HG03064 (cell line): Measurements from ENCODE around the gene CCNDBP1.

ENCODE experiments used
- ATAC-seq: cut with Tn5 transposase; IDR thresholded peaks from one replicate; pipeline ENCODE4 v1.9.1; 2021; ENCODE audit warnings: low read depth; ENCODE audit not compliant: unreplicated experiment

The CCNDBP1 gene

GRCh38 chr15:43241100-43241499 lies 55.9 kb downstream of the CCNDBP1 start:
- ATAC-seq: no peak

- no peak for ATAC-seq
These were observed 57.4 kb downstream of the CCNDBP1 start for GRCh38 chr15:43242616-43243015.

GRCh38 chr15:43243020-43243645 lies 57.9 kb downstream of the CCNDBP1 start:
- ATAC-seq: no peak

GRCh38 chr15:43244092-43244491 lies 58.9 kb downstream of the CCNDBP1 start:
- no peak for ATAC-seq

- ATAC-seq: no peak
These were observed 61.1 kb downstream of the CCNDBP1 start for GRCh38 chr15:43246261-43246774.
